HG03060 (cell line): ENCODE data around the gene C1orf198.

Experiments used
- ATAC-seq: cut with Tn5 transposase; IDR thresholded peaks from one replicate; pipeline ENCODE4 v1.9.1; 2021; ENCODE audit warnings: low read depth, moderate number of reproducible peaks; ENCODE audit not compliant: unreplicated experiment

Gene C1orf198

GRCh38 chr1:230867903-230868735, at the start of gene C1orf198:
Gene C1orf198, minus strand, starts transcription at chr1:230868521. Its CDS starts 9 bp downstream, at chr1:230868512.
- ATAC-seq = no peak

GRCh38 chr1:230917284-230918135, 49.2 kb upstream of the C1orf198 start:
- ATAC-seq = no peak

GRCh38 chr1:230916587-230917283, 48.4 kb upstream of the C1orf198 start:
- no peak for ATAC-seq

- ATAC-seq = no peak
Measured at GRCh38 chr1:230915078-230915477, 46.8 kb upstream of the C1orf198 start.

GRCh38 chr1:230913496-230913895, 45.2 kb upstream of the C1orf198 start:
- no peak for ATAC-seq

GRCh38 chr1:230910755-230911117, 42.4 kb upstream of the C1orf198 start:
- ATAC-seq = no peak

- ATAC-seq = no peak
Measured at GRCh38 chr1:230909974-230910754, 41.8 kb upstream of the C1orf198 start.

GRCh38 chr1:230907472-230908205, 39.3 kb upstream of the C1orf198 start:
- no peak for ATAC-seq

- no peak for ATAC-seq
Measured at GRCh38 chr1:230906226-230906625, 37.9 kb upstream of the C1orf198 start.

- no peak for ATAC-seq
Measured at GRCh38 chr1:230905733-230906132, 37.4 kb upstream of the C1orf198 start.

GRCh38 chr1:230902349-230902923, 34.1 kb upstream of the C1orf198 start:
- ATAC-seq = no peak

GRCh38 chr1:230901671-230902070, 33.4 kb upstream of the C1orf198 start:
- ATAC-seq = no peak

GRCh38 chr1:230900984-230901383, 32.7 kb upstream of the C1orf198 start:
- no peak for ATAC-seq

- no peak for ATAC-seq
Measured at GRCh38 chr1:230899841-230900251, 31.5 kb upstream of the C1orf198 start.

- no peak for ATAC-seq
Measured at GRCh38 chr1:230898748-230899147, 30.4 kb upstream of the C1orf198 start.

GRCh38 chr1:230898144-230898543, 29.8 kb upstream of the C1orf198 start:
- ATAC-seq = no peak

GRCh38 chr1:230896779-230897178, 28.5 kb upstream of the C1orf198 start:
- no peak for ATAC-seq

GRCh38 chr1:230895452-230895851, 27.1 kb upstream of the C1orf198 start:
- ATAC-seq = no peak

GRCh38 chr1:230894664-230895063, 26.3 kb upstream of the C1orf198 start:
- no peak for ATAC-seq
